Measurements from ENCODE around the gene GNG14. TPM values are rescaled to one million over a fixed set of nuclear protein-coding genes. Genes with fewer than 3 reads are reported as not detected.

GNG14 gene
- total and polyA plus RNA-seq, 2 of the 13 experiments (the other 11 are each of a cell fraction or from before 2014, with no cell fraction given) = not detected

GRCh38 chr19:12695997-12696365, 8.2 kb downstream of the GNG14 start:
- ATAC-seq (peak; percentile 45), DNase-seq (ENCODE audit: low spot score) (no peak), FAIRE-seq (no peak)
- Histone ChIP-seq H3K36me3 (replicated peaks in 1 of 2; ENCODE audit: control insufficient read depth in 1 of 2, insufficient read depth in 2 of 2, low read length in 2 of 2) (peaks cover 6 to 9% of the 10 kb centered on the region in 2 experiments; a peak in 3 of 5 replicates), H3K27me3 (ENCODE audit: control insufficient read depth in 1 of 2, insufficient read depth in 2 of 2, low read length in 2 of 2) (no peaks in the 10 kb centered on the region; a peak in 1 of 5 replicates), H3K4me3 (replicated peaks in 1 of 3; ENCODE audit: insufficient read depth in 1 of 3, low read depth in 2 of 3, low read length in 3 of 3) (peak overlapping the region; percentile 79 to 100 (median 92)), H3K27ac (ENCODE audit: extremely low read length, insufficient read depth, low read length) (peak overlapping the region; percentile 76), H3K9me3 (ENCODE audit: low read length) (no peaks in the 10 kb centered on the region), H2AFZ (ENCODE audit: low read length) (no peak overlapping the region), H3K79me2 (ENCODE audit: insufficient read depth, low read length) (peaks cover 4% of the 10 kb centered on the region), H3K9ac (ENCODE audit: insufficient read depth, low read depth, low read length) (peak overlapping the region; percentile 81), H3K4me2 (ENCODE audit: low read depth, low read length) (peak overlapping the region; percentile 86), H4K20me1 (ENCODE audit: insufficient read depth, low read length) (no peaks in the 10 kb centered on the region), H3K4me1 (ENCODE audit: insufficient read depth, low read length) (peaks cover 16% of the 10 kb centered on the region)
- peak; percentile 56; the same call in 1 of the 2 replicates for TF ChIP-seq MYC (CRISPR knock-in tag; IDR thresholded peaks at IDR 0.05; ENCODE audit: borderline replicate concordance)
- TF ChIP-seq RNF2 (conservative IDR thresholded peaks at IDR 0.05; ENCODE audit: low read depth) = no peak
- TF ChIP-seq, protein P1, sequence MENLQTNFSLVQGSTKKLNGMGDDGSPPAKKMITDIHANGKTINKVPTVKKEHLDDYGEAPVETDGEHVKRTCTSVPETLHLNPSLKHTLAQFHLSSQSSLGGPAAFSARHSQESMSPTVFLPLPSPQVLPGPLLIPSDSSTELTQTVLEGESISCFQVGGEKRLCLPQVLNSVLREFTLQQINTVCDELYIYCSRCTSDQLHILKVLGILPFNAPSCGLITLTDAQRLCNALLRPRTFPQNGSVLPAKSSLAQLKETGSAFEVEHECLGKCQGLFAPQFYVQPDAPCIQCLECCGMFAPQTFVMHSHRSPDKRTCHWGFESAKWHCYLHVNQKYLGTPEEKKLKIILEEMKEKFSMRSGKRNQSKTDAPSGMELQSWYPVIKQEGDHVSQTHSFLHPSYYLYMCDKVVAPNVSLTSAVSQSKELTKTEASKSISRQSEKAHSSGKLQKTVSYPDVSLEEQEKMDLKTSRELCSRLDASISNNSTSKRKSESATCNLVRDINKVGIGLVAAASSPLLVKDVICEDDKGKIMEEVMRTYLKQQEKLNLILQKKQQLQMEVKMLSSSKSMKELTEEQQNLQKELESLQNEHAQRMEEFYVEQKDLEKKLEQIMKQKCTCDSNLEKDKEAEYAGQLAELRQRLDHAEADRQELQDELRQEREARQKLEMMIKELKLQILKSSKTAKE (CRISPR knock-in tag; IDR thresholded peaks at IDR 0.05; ENCODE audit: borderline replicate concordance) = no peak
- TF ChIP-seq NPAS2 (CRISPR knock-in tag; IDR thresholded peaks at IDR 0.05; ENCODE audit: borderline replicate concordance) = no peak
- no peak for TF ChIP-seq PCBP1 (IDR thresholded peaks at IDR 0.05; ENCODE audit: borderline replicate concordance, low read depth, low read length)
- TF ChIP-seq IRF2 (CRISPR knock-in tag; IDR thresholded peaks at IDR 0.05) = no peak
- TF ChIP-seq ZNF34 (CRISPR knock-in tag; IDR thresholded peaks at IDR 0.05; ENCODE audit: borderline replicate concordance) = 0 out of 2 replicates have a peak, but pooled peaks have one; percentile 43
- 0 out of 2 replicates have a peak, but pooled peaks have one; percentile 38 for TF ChIP-seq ETS1 (CRISPR knock-in tag; IDR thresholded peaks at IDR 0.05)
- in situ Hi-C loops (cut with HindIII; ENCODE audit: extremely low pct_ligation_motif_present, low pct_unique_long_range_greater_than_20kb) = no loop called here
- WGBS (ENCODE audit: low lambda C conversion rate) = 4% methylated on average over 3 of the region's 36 CpGs
- BruUV-seq (replicated peaks) = no TSS peak
- intact Hi-C loops (cut with micrococcal nuclease; ENCODE audit: unreplicated experiment) = no loop called here
- POLR2A ChIA-PET = interaction anchor here (1.0 to 2.5 kb wide), 6 partner anchors 10 to 38 kb away, joined by 3 to 9 read pairs (median 6); partner anchors contain the start of genes DHPS, TNPO2 and TRIR
- CTCF ChIA-PET (ENCODE audit: low intra/inter-chr PET ratio, low total read pairs) = no interaction called here
